Left lung (tissue), 10 donors: ENCODE data around the gene PUDP. TPM values are rescaled to one million over a fixed set of nuclear protein-coding genes. Genes with fewer than 3 reads are reported as not detected.
A peak's percentile ranks its signal among the peaks of the same experiment; 100 is the strongest.

ENCODE experiments used
- ATAC-seq: fragments of 200-7000 bp; cut with Tn5 transposase; one replicate; pipeline ENCODE4 v1.9.1; 2020; ENCODE audit warnings: moderate library complexity
- DNase-seq, 4 donors: peaks; one replicate each; pipeline ENCODE4 v3.0.0-alpha.2; 2013 to 2020
- H3K27ac ChIP-seq, 2 donors: fragments of 200-600 bp; sonication (generic) in 1 of 2; one replicate each; pipeline versions ENCODE4 v1.5.0 to v1.8.0; 2020 to 2021
- H3K27me3 ChIP-seq, 2 donors: fragments of 200-600 bp; sonication (generic) in 1 of 2; one replicate each; pipeline versions ENCODE4 v1.5.0 to v1.8.0; 2020 to 2021
- H3K36me3 ChIP-seq, 2 donors: fragments of 200-600 bp; sonication (generic) in 1 of 2; one replicate each; pipeline versions ENCODE4 v1.5.0 to v1.8.0; 2020 to 2021
- H3K4me1 ChIP-seq, 2 donors: fragments of 200-600 bp; one replicate each; pipeline ENCODE4 v1.8.0; 2021
- H3K4me3 ChIP-seq, 2 donors: fragments of 200-600 bp; sonication (generic) in 1 of 2; one replicate each; pipeline versions ENCODE4 v1.5.0 to v1.8.0; 2020 to 2021; ENCODE audit warnings: mild to moderate bottlenecking in 1 of 2
- H3K9me3 ChIP-seq, 2 donors: fragments of 200-600 bp; sonication (generic) in 1 of 2; one replicate each; pipeline versions ENCODE4 v1.5.0 to v1.8.0; 2020 to 2021
- CTCF ChIP-seq, 2 donors: fragments of 200-600 bp; sonication (generic) in 1 of 2; IDR thresholded peaks; one replicate each; pipeline versions ENCODE4 v1.5.0 to v1.8.0; 2021; ENCODE audit warnings: antibody characterized with exemption in 2 of 2
- intact Hi-C, 2 donors: fragments of 100-400 bp; cut with DNase I; formaldehyde crosslinking; loops; one replicate each; pipeline versions ENCODE4 v1.11.2 to v1.14.2; 2022
- polyA plus RNA-seq, 6 donors: library from polyadenylated mRNA; unstranded; fragments of 120-200 nt; gene quantifications; one replicate each; pipeline ENCODE4 v1.2.1, GENCODE V29; 2013; ENCODE audit not compliant: insufficient read length in 6 of 6
- total RNA-seq, 2 donors: library from RNA; stranded (reverse); fragmentation: NEBNext Ultra II Directional; extraction: Animal tissue kit (Norgen Biotek cat#: 25700); gene quantifications; one replicate each; pipeline ENCODE4 v1.2.1, GENCODE V29; 2021
- donor health status: DM: no; HTN: yes; CAD: no.
- donor health status: DM: no; HTN: no; CAD: no.

Gene PUDP
- total and polyA plus RNA-seq, 8 donors, result 9.8 to 26.1 (median 14.1) TPM

GRCh38 chrX:7110821-7111276 lies 37.1 kb downstream of the PUDP start:
- no peak for ATAC-seq
- no peak for TF ChIP-seq CTCF (IDR thresholded peaks at IDR 0.05)
- Histone ChIP-seq H3K4me3 (no peak overlapping the region), H3K36me3 (no peaks in the 10 kb centered on the region), H3K27me3 (no peaks in the 10 kb centered on the region), H3K9me3 (no peaks in the 10 kb centered on the region), H3K4me1 (peaks cover 15% of the 10 kb centered on the region in 2 donors), H3K27ac (no peak overlapping the region)
- DNase-seq, result no peak
- intact Hi-C loops, result no loop called here

GRCh38 chrX:7109838-7110793 lies 37.8 kb downstream of the PUDP start:
- H3K4me1 ChIP-seq, result peaks cover 15% of the 10 kb centered on the region in 2 donors
- H3K27me3 ChIP-seq, result no peaks in the 10 kb centered on the region
- no peak overlapping the region for H3K27ac ChIP-seq
- ATAC-seq (peak; percentile 66), DNase-seq (no peak)
- H3K9me3 ChIP-seq, result no peaks in the 10 kb centered on the region
- H3K36me3 ChIP-seq, result no peaks in the 10 kb centered on the region
- intact Hi-C loops, result no loop called here
- no peak overlapping the region for H3K4me3 ChIP-seq
- TF ChIP-seq CTCF (IDR thresholded peaks at IDR 0.05), result no peak

- Histone ChIP-seq H3K36me3 (no peaks in the 10 kb centered on the region), H3K9me3 (no peaks in the 10 kb centered on the region), H3K27me3 (no peaks in the 10 kb centered on the region), H3K27ac (peak overlapping the region; percentile 28 to 30), H3K4me3 (no peak overlapping the region), H3K4me1 (peaks cover 15% of the 10 kb centered on the region in 2 donors)
- no peak for TF ChIP-seq CTCF (IDR thresholded peaks at IDR 0.05)
- DNase-seq (no peak), ATAC-seq (peak; percentile 85)
- intact Hi-C loops, result no loop called here
Measured at GRCh38 chrX:7109049-7109531, 38.9 kb downstream of the PUDP start.

GRCh38 chrX:7108030-7108429 lies 39.9 kb downstream of the PUDP start:
- intact Hi-C loops, result no loop called here
- H3K27ac ChIP-seq, result no peak overlapping the region
- no peak for DNase-seq
- no peaks in the 10 kb centered on the region for H3K36me3 ChIP-seq
- H3K4me1 ChIP-seq, result peaks cover 15% of the 10 kb centered on the region in 2 donors
- no peak overlapping the region for H3K4me3 ChIP-seq
- TF ChIP-seq CTCF (IDR thresholded peaks at IDR 0.05), result no peak
- no peaks in the 10 kb centered on the region for H3K27me3 ChIP-seq
- no peaks in the 10 kb centered on the region for H3K9me3 ChIP-seq
- no peak for ATAC-seq

- Histone ChIP-seq H3K4me1 (peaks cover 15% of the 10 kb centered on the region in 2 donors), H3K4me3 (no peak overlapping the region), H3K9me3 (no peaks in the 10 kb centered on the region), H3K27me3 (no peaks in the 10 kb centered on the region), H3K36me3 (no peaks in the 10 kb centered on the region), H3K27ac (no peak overlapping the region)
- DNase-seq (no peak), ATAC-seq (no peak)
- no peak for TF ChIP-seq CTCF (IDR thresholded peaks at IDR 0.05)
- intact Hi-C loops, result no loop called here
Measured at GRCh38 chrX:7106649-7107048, 41.3 kb downstream of the PUDP start.
